Activated naive CD4-positive, alpha-beta T cell treated with anti-CD3 and anti-CD28 coated beads, Interleukin-2, amount 10 ng/mL, durations not matched to agents 7 days and 5 days (primary cell): ENCODE data around the gene HIVEP1.

Experiments used
- CTCF ChIA-PET: fragments of 350-600 bp; sonication (Branson Sonifier 250); formaldehyde crosslinking; loops from one replicate; lab custom pipeline; 2021; ENCODE audit warnings: antibody characterized with exemption; lab: Charles Lee
- DNase-seq: peaks from one replicate; pipeline ENCODE4 v3.0.0-alpha.2; 2020
- H3K27ac Mint-ChIP-seq: one replicate; pipeline ENCODE4 v1.8.0; 2021; ENCODE audit warnings: mild to moderate bottlenecking, moderate library complexity, mixed read lengths
- H3K27me3 Mint-ChIP-seq: one replicate; pipeline ENCODE4 v1.8.0; 2021; ENCODE audit warnings: mild to moderate bottlenecking, mixed read lengths
- H3K36me3 Mint-ChIP-seq: one replicate; pipeline ENCODE4 v1.8.0; 2021; ENCODE audit warnings: mixed read lengths
- H3K4me1 Mint-ChIP-seq: one replicate; pipeline ENCODE4 v1.8.0; 2021; ENCODE audit warnings: mixed read lengths
- H3K4me3 Mint-ChIP-seq: one replicate; pipeline ENCODE4 v1.8.0; 2021; ENCODE audit warnings: mild to moderate bottlenecking, moderate library complexity, mixed read lengths
- H3K9me3 Mint-ChIP-seq: one replicate; pipeline ENCODE4 v1.8.0; 2021; ENCODE audit warnings: mixed read lengths

HIVEP1 gene

DNA sequence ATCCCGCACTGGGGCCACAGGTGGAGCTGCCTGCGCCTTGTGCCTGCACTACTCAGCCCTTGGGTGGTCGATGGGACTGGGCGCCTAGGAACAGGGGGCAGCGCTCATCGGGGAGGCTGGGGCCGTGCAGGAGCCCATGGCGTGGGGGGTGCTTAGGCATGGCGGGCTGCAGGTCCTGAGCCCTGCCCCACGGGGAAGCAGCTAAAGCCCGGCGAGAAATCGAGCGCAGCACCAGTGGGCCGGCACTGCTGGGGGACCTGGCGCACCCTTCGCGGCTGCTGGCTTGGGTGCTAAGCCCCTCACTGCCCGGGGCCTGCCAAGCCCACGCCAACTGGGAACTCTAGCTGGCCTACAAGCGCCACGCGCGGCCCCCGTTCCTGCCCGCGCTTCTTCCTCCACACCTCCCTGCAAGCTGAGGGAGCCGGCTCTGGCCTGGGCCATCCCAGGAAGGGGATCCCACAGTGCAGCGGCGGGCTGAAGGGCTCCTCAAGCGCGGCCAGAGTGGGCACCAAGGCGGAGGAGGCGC is 5.8 kb downstream of the HIVEP1 start:
- Mint-ChIP-seq H3K27me3 (no peaks in the 10 kb centered on the region), H3K4me3 (no peak overlapping the region), H3K36me3 (peaks cover 65% of the 10 kb centered on the region), H3K4me1 (peaks cover 40% of the 10 kb centered on the region), H3K27ac (no peak overlapping the region), H3K9me3 (peaks cover 8% of the 10 kb centered on the region)
- CTCF ChIA-PET, result interaction anchor here (0.9 kb wide), 1 partner anchor 58 kb away, joined by 4 read pairs; no protein-coding TSS in a partner anchor
- no peak for DNase-seq

DNA sequence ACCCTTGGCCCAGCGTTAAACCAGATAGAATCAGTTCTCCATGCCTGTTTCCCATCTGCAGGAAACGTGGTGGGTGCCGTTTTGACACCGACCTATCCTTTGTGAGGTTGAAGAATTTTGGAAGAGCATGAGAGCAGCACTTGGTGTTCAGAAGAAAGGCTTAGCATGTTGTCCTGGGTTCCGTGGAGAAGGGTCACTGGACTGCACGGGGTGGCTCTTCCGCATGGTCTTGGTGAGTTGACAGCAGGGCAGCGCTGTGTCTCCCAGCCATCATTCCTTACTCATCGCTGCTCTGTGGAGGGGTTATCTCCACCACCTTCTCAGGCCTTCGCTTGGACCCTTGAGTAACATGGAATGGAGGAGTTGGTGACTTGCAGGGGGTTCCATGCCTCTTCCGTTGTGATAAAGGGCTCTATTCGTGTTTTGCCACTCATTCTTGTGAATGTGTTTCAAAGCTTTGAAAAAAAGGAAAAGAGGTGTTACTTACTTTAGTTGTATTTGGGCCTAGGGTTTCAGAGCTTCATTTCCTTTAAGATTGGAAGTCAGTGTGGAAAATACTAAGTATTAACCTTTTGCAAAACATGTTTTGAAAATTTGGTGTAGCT is 8.2 kb downstream of the HIVEP1 start:
- CTCF ChIA-PET, result no interaction called here
- Mint-ChIP-seq H3K27ac (peak overlapping the region; percentile 9), H3K4me1 (peaks cover 25% of the 10 kb centered on the region), H3K36me3 (peaks cover 56% of the 10 kb centered on the region), H3K27me3 (no peaks in the 10 kb centered on the region), H3K4me3 (no peak overlapping the region), H3K9me3 (peaks cover 1% of the 10 kb centered on the region)
- DNase-seq, result no peak

DNA sequence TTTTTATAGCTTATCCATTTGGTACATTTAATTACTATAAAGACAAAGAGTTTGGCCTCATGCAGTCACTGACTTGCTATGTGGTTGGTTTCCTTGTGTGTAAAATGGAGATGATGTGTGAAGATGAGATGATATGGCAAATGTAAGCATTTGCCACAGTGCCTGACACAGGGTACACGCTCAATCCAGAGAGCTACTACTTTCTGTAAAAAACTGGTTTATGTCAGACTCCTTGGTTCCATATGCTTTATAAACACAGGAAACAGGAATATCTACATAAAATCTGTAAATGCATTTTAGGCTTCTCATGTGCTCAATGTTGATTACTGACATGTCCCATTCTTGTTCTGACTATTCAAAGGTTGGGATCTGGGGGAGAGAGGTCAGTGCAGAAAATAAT is 10.4 kb downstream of the HIVEP1 start:
- no peaks in the 10 kb centered on the region for H3K9me3 Mint-ChIP-seq
- H3K27ac Mint-ChIP-seq, result no peak overlapping the region
- H3K27me3 Mint-ChIP-seq, result no peaks in the 10 kb centered on the region
- no peak for DNase-seq
- no peak overlapping the region for H3K4me3 Mint-ChIP-seq
- peaks cover 45% of the 10 kb centered on the region for H3K36me3 Mint-ChIP-seq
- H3K4me1 Mint-ChIP-seq, result peaks cover 21% of the 10 kb centered on the region
- CTCF ChIA-PET, result no interaction called here

DNA sequence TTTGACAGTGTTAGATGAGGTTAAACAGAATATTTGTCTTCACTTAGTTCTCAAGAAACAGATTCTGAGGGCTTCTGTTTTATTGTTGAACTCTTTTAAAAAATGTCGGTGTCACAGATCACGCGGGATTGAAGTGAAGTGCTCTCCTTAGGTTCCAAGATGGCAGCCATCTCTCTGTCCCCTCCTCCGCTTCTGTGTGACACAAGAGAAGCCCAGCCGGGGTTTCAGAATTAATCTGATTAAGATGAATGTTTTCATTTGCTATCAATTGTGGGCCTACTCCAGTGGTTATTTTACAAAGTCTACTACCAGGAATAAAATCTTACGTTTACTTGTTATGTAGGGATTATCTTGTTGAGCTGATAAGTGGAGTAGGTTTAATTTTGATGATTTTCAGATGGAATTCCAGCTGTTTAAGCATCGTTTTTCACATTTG is 10.9 kb downstream of the HIVEP1 start:
- no peak overlapping the region for H3K4me3 Mint-ChIP-seq
- no peak overlapping the region for H3K27ac Mint-ChIP-seq
- H3K27me3 Mint-ChIP-seq, result no peaks in the 10 kb centered on the region
- CTCF ChIA-PET, result interaction anchor here (1.0 kb wide), 1 partner anchor 16 kb away, joined by 3 read pairs; no protein-coding TSS in a partner anchor
- peaks cover 2% of the 10 kb centered on the region for H3K9me3 Mint-ChIP-seq
- peaks cover 20% of the 10 kb centered on the region for H3K4me1 Mint-ChIP-seq
- peaks cover 46% of the 10 kb centered on the region for H3K36me3 Mint-ChIP-seq
- no peak for DNase-seq

DNA sequence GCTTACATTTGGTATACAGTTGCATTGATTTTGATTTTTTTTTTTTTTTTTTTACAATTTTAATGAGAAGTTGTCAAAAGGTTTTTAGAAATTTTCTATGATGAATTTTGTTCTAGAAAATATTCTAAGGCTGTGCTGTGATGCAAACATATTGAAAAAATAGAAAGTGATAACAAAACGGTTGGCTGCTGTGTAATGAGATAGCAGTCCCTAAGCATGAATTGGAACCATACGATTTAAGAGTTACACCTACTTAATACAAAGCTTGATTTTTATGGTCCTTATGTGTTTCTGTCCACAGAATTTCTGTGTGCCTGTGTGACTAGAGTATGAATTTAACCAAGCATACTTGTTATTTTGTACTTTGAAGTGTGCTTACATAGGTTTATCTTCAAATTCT is 12.1 kb downstream of the HIVEP1 start:
- no peak overlapping the region for H3K27ac Mint-ChIP-seq

DNA sequence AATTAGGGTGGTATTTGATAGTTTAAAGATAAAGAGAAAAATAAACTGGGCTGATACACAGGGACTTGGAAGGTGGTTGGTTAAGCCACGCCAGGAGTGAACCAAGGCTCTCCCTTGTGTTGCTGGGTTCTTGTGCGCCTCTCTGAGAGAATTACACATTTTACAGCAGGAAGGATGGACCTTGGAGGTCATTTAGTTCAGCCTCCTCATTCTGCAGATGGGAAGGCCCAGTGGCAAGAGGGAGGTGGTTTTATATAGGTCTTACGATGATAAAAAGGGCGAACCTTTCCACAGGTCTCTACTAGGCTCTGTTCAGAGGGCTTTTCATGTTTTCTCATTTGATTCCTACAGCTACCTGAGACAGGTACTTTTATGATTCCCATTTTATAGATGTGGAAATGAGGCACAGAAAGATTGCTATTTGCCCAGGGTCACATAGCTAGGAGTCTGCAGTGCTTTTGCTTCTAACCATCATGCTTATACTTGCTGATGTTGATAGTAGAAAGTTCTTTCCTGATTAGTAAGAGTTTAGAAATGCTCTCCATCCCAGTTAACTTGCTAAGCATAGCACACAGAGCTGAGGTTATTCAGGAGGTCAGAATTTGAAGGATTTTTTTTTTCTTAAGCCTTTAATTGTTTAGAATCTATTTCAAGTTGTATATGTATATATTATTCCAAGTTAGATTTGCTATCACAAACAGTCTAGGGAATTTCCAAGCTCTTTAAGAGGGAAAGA is 12.8 kb downstream of the HIVEP1 start:
- H3K4me3 Mint-ChIP-seq, result no peak overlapping the region
- H3K4me1 Mint-ChIP-seq, result peaks cover 20% of the 10 kb centered on the region
- no peaks in the 10 kb centered on the region for H3K27me3 Mint-ChIP-seq
- peaks cover 11% of the 10 kb centered on the region for H3K9me3 Mint-ChIP-seq
- no peak overlapping the region for H3K27ac Mint-ChIP-seq
- DNase-seq, result no peak
- CTCF ChIA-PET, result interaction anchor here (0.9 kb wide), 1 partner anchor 11 kb away, joined by 3 read pairs; no protein-coding TSS in a partner anchor
- H3K36me3 Mint-ChIP-seq, result peaks cover 36% of the 10 kb centered on the region

More for the DNA sequence above, 12.1 kb downstream of the HIVEP1 start:
- CTCF ChIA-PET, result no interaction called here
- Mint-ChIP-seq H3K9me3 (peaks cover 8% of the 10 kb centered on the region), H3K4me1 (peaks cover 20% of the 10 kb centered on the region), H3K36me3 (peaks cover 37% of the 10 kb centered on the region), H3K4me3 (no peak overlapping the region), H3K27me3 (no peaks in the 10 kb centered on the region)
- DNase-seq, result no peak

DNA sequence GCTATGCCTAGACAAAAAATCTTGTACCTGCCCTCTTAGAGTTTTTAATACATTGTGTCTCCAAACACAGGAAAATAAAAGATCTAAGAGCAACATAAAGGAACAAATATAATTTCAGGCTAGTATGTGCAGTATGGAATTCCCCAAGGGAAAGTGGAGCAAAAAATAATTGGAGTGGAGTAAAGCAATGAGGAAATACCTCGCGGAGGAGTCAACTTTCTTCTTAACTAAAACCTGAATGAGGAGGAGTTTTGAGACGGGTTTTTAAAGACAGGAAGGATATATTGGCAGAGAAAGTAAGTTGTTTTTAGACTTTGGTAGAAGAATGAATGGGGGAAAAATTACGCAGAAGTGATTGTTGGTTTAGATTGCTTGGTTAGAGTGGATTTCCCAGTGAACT is 14.0 kb downstream of the HIVEP1 start:
- no peak overlapping the region for H3K4me3 Mint-ChIP-seq
- peaks cover 21% of the 10 kb centered on the region for H3K9me3 Mint-ChIP-seq
- CTCF ChIA-PET, result interaction anchor here (0.6 kb wide), 1 partner anchor 114 kb away, joined by 3 read pairs; no protein-coding TSS in a partner anchor
- H3K36me3 Mint-ChIP-seq, result peaks cover 38% of the 10 kb centered on the region
- H3K4me1 Mint-ChIP-seq, result peaks cover 11% of the 10 kb centered on the region
- no peak for DNase-seq
- no peaks in the 10 kb centered on the region for H3K27me3 Mint-ChIP-seq
- H3K27ac Mint-ChIP-seq, result no peak overlapping the region

DNA sequence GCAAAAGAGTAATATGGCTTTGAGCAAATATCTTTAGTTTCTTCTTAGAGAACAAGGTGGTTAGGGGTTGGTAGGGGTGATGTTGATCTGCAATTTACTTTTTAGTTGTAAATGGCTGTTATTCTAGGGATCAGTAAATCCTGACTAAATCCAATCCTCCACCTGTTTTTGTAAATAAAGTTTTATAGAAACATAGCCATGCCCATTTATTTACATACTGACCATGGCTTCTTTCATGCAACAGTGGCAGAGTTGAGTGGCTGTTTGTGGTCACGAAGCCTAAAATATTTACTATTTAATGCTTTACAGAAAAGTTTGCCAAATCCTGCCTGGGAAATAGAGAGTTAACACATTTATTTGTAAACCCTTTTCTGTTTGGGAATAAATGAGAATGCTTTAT is 14.7 kb downstream of the HIVEP1 start:
- Mint-ChIP-seq H3K9me3 (peaks cover 24% of the 10 kb centered on the region), H3K4me3 (no peak overlapping the region), H3K36me3 (peaks cover 41% of the 10 kb centered on the region), H3K27ac (no peak overlapping the region), H3K27me3 (no peaks in the 10 kb centered on the region), H3K4me1 (peaks cover 9% of the 10 kb centered on the region)
- DNase-seq, result no peak
- CTCF ChIA-PET, result no interaction called here

DNA sequence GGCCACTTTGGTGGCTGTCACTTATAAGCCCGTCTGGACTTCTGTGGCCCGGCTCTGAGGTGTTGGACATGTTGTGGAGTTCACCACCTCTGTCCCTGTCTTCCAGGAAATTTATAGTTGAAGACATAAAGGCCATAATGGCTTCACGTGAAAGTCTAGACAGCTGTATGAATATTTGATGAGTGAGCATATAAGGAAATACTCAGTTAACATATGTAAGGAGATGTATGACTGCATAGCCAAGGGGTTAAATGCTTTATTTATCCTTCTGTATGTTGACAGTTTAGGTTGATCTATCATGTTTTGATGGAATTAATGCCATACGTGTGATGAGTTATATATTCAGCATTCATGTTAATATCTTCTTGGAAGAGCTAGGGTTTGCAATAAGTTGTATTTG is 16.1 kb downstream of the HIVEP1 start:
- Mint-ChIP-seq H3K4me1 (peaks cover 11% of the 10 kb centered on the region), H3K27me3 (no peaks in the 10 kb centered on the region), H3K36me3 (peaks cover 43% of the 10 kb centered on the region), H3K4me3 (no peak overlapping the region), H3K27ac (no peak overlapping the region), H3K9me3 (peaks cover 24% of the 10 kb centered on the region)
- DNase-seq, result no peak
- CTCF ChIA-PET, result interaction anchor here (1.0 to 1.7 kb wide), 2 partner anchors 13 to 25 kb away, joined by 3 to 4 read pairs; no protein-coding TSS in a partner anchor

DNA sequence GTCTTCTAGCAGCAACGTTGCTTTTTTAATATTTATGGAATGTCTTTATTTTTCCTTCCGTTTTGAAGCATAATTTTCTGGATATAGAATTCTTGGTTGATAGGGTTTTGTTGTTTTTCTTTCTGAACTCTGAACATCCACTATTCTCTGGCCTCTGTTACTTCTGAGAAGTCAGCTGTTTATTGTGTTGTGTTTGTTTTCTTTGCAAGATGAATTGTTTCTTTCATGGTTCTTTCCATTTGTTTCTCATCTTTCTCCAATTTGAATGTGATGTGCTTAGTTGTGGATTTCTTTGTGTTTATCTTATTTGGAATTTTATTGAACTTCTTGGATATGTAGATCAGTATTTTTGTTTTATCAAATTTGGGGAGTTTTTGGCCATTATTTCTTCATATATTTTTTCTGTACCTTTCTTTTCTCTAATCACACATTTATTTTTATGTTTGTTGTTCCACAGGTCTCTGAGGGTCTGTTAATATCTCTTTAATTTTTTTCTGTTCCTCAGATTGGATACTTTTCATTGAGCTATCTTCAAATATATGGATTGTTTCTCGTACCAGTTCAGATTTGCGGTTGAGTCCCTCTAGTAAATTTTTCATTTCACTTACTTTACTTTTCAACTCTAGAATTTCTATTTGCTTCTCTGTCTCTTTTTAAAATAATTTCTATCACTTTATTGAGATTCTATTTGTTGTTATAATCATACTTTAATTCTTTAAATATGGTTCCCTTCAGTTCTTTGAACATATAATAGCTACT is 18.0 kb downstream of the HIVEP1 start:
- Mint-ChIP-seq H3K27me3 (no peaks in the 10 kb centered on the region), H3K27ac (no peak overlapping the region), H3K9me3 (peaks cover 24% of the 10 kb centered on the region), H3K4me1 (peaks cover 18% of the 10 kb centered on the region), H3K4me3 (no peak overlapping the region), H3K36me3 (peaks cover 40% of the 10 kb centered on the region)
- DNase-seq, result no peak
- CTCF ChIA-PET, result interaction anchor here (1.5 kb wide), 1 partner anchor 9 kb away, joined by 3 read pairs; no protein-coding TSS in a partner anchor

DNA sequence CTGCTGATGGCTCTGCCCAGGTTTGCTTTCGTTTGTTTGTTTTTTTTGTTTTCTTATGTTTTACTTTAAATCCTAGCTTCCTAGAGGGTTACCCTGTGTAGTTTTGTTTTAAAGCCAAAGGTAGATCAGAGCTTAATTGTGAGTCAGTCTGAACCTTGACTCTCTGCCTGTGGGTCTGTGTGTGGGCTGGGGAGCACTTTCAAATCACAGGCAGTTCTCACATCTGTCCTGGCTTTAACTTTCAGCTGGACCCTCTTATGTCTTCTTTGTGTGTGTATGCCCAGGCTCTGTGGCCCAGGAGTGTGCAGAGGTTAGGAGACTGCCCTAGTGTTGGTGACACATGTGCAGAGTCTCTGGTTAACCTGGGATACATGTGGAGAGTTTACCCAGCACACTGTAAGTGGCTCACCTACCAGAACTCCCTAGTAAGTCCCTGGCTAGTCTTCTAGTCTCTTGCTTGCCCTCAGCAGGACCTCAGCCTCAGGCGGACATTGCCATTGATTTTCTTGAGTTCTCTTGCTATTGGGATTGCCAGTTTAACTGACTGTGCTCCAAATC is 19.0 kb downstream of the HIVEP1 start:
- CTCF ChIA-PET, result interaction anchor here (1.5 kb wide), 2 partner anchors 8 to 18 kb away, joined by 3 read pairs; no protein-coding TSS in a partner anchor
- no peak overlapping the region for H3K27ac Mint-ChIP-seq
- H3K4me1 Mint-ChIP-seq, result peaks cover 17% of the 10 kb centered on the region
- no peak for DNase-seq
- H3K27me3 Mint-ChIP-seq, result no peaks in the 10 kb centered on the region
- peaks cover 24% of the 10 kb centered on the region for H3K9me3 Mint-ChIP-seq
- H3K4me3 Mint-ChIP-seq, result no peak overlapping the region
- peaks cover 39% of the 10 kb centered on the region for H3K36me3 Mint-ChIP-seq

DNA sequence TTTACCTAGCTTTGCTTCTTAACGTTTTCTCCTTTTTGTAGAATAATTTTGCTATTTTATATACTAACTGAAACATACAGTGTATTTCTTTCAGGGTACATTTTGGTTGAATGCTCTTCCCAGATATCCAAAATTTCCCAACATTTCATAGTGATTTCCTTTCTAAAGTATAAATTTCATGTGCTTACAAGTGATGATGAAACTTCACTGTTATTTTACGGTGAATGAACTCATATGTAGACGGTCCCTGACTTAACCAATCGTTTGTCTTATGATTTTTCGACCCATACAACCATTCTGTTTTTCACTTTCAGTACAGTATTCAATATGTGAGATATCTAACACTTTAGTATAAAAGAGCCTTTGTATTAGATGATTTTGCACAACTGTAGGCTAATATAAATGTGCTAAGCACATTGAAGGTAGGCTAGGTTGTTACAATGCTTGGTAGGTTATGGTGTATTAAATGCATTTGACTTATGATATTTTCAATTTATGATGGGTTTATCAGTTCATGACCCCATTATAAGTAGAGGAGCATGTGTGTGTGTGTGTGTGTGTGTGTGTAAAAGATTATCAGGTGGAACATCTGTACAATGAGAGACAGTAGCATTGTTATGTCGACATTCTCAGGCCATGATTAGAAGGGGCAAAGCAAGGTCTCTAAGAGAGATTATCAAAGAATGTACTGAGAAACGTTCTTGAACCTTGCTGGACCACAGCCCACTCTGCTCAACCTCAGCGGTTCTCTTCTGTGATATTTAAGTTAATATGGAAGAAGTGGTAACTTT is 20.9 kb downstream of the HIVEP1 start:
- Mint-ChIP-seq H3K9me3 (peaks cover 22% of the 10 kb centered on the region), H3K27ac (no peak overlapping the region), H3K27me3 (no peaks in the 10 kb centered on the region), H3K4me1 (peaks cover 31% of the 10 kb centered on the region), H3K4me3 (no peak overlapping the region), H3K36me3 (peaks cover 28% of the 10 kb centered on the region)
- DNase-seq, result no peak
- CTCF ChIA-PET, result no interaction called here

DNA sequence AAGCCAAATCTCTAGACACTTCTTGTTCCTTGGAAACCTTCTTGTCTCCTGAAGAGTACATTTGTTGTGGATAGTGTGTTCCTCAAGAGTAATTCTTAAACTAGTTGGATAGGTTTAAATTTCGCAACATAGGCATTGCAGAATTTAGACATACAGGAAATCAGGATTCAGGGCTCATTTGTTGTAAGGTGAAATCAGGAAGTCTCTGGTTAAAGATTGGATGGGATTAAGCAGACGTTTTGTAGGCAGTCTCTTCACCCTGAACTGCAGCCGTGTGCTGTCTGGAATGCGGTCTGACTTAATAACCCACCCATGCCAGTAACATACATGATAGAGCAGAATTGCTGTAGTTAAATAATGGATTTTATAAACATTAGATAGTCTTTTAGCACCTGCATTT is 21.7 kb downstream of the HIVEP1 start:
- Mint-ChIP-seq H3K36me3 (peaks cover 28% of the 10 kb centered on the region), H3K27ac (no peak overlapping the region), H3K4me1 (peaks cover 33% of the 10 kb centered on the region), H3K4me3 (no peak overlapping the region), H3K27me3 (no peaks in the 10 kb centered on the region), H3K9me3 (peaks cover 19% of the 10 kb centered on the region)
- DNase-seq, result no peak
- CTCF ChIA-PET, result no interaction called here
